Activated CD4-positive, alpha-beta memory T cell treated with anti-CD3 and anti-CD28 coated beads, Interleukin-2, amount 10 ng/mL, durations not matched to agents 7 days and 5 days (primary cell): ENCODE measurements around the gene TLCD3A. TPM values are rescaled to one million over a fixed set of nuclear protein-coding genes. Genes with fewer than 3 reads are reported as not detected.
"Not testable (repeated sequence)": the region's sequence is repeated elsewhere in the genome, so short reads cannot be mapped to it uniquely, and the experiment has no call there.

Experiments
- CTCF ChIA-PET: fragments of 350-600 bp; sonication (Branson Sonifier 250); formaldehyde crosslinking; loops from one replicate; lab custom pipeline; 2021; ENCODE audit warnings: antibody characterized with exemption, inconsistent platforms; lab: Charles Lee
- POLR2A ChIA-PET: fragments of 350-600 bp; sonication (Branson Sonifier 250); formaldehyde crosslinking; loops from one replicate; lab custom pipeline; 2021; ENCODE audit warnings: antibody characterized with exemption; lab: Charles Lee
- DNase-seq: peaks from one replicate; pipeline ENCODE4 v3.0.0-alpha.2; 2020
- H3K27ac Mint-ChIP-seq: one replicate; pipeline ENCODE4 v1.8.0; 2021; ENCODE audit warnings: mild to moderate bottlenecking, mixed read lengths
- H3K27me3 Mint-ChIP-seq: one replicate; pipeline ENCODE4 v1.8.0; 2021; ENCODE audit warnings: mixed read lengths
- H3K36me3 Mint-ChIP-seq: one replicate; pipeline ENCODE4 v1.8.0; 2021; ENCODE audit warnings: low read depth, mixed read lengths
- H3K4me1 Mint-ChIP-seq: one replicate; pipeline ENCODE4 v1.8.0; 2021; ENCODE audit warnings: mixed read lengths
- H3K4me3 Mint-ChIP-seq: one replicate; pipeline ENCODE4 v1.8.0; 2021; ENCODE audit warnings: mild to moderate bottlenecking, mixed read lengths
- H3K9me3 Mint-ChIP-seq: one replicate; pipeline ENCODE4 v1.8.0; 2021; ENCODE audit warnings: mixed read lengths
- total RNA-seq, 2 experiments: library from RNA; stranded (reverse); gene quantifications; one replicate each; pipeline ENCODE4 v1.2.3, GENCODE V29; 2021

The TLCD3A gene
- total RNA-seq, 2 experiments from 2014 or later, result 8.2 to 10.6 TPM

- Mint-ChIP-seq H3K4me1 (peaks cover 6% of the 10 kb centered on the region), H3K4me3 (no peak overlapping the region), H3K27me3 (no peaks in the 10 kb centered on the region), H3K36me3 (peaks cover 54% of the 10 kb centered on the region), H3K27ac (no peak overlapping the region), H3K9me3 (no peaks in the 10 kb centered on the region)
- ChIA-PET CTCF (no interaction called here), POLR2A (interaction anchor here (1.3 to 1.5 kb wide), 2 partner anchors 9 to 10 kb away, joined by 3 to 4 read pairs; partner anchors contain the start of gene GEMIN4)
- DNase-seq, result no peak
Measured at GRCh38 chr17:742147-742793, 9.9 kb downstream of the TLCD3A start.

GRCh38 chr17:743139-743538 is 10.7 kb downstream of the TLCD3A start:
- Mint-ChIP-seq H3K36me3 (peaks cover 61% of the 10 kb centered on the region), H3K27me3 (no peaks in the 10 kb centered on the region), H3K27ac (no peak overlapping the region), H3K9me3 (no peaks in the 10 kb centered on the region), H3K4me3 (no peak overlapping the region), H3K4me1 (peaks cover 6% of the 10 kb centered on the region)
- CTCF ChIA-PET, result interaction anchor here (1.2 kb wide), 1 partner anchor 12 kb away, joined by 3 read pairs; no protein-coding TSS in a partner anchor
- POLR2A ChIA-PET, result interaction anchor here (1.3 kb wide), 1 partner anchor 10 kb away, joined by 4 read pairs; no protein-coding TSS in a partner anchor
- no peak for DNase-seq

GRCh38 chr17:744937-745336 is 12.5 kb downstream of the TLCD3A start:
- Mint-ChIP-seq H3K4me3 (no peak overlapping the region), H3K27ac (no peak overlapping the region), H3K4me1 (peaks cover 14% of the 10 kb centered on the region), H3K36me3 (peaks cover 65% of the 10 kb centered on the region), H3K9me3 (peaks cover 6% of the 10 kb centered on the region), H3K27me3 (no peaks in the 10 kb centered on the region)
- no peak for DNase-seq
- ChIA-PET CTCF (no interaction called here), POLR2A (no interaction called here)

GRCh38 chr17:745406-745805 is 13.0 kb downstream of the TLCD3A start:
- Mint-ChIP-seq H3K27ac (no peak overlapping the region), H3K9me3 (peaks cover 6% of the 10 kb centered on the region), H3K4me1 (peaks cover 15% of the 10 kb centered on the region), H3K27me3 (no peaks in the 10 kb centered on the region), H3K4me3 (no peak overlapping the region), H3K36me3 (peaks cover 66% of the 10 kb centered on the region)
- no peak for DNase-seq
- POLR2A ChIA-PET, result no interaction called here
- CTCF ChIA-PET, result no interaction called here

GRCh38 chr17:746181-746580 is 13.8 kb downstream of the TLCD3A start:
- DNase-seq, result no peak
- no peak overlapping the region for H3K27ac Mint-ChIP-seq
- ChIA-PET POLR2A (no interaction called here), CTCF (interaction anchor here (0.7 kb wide), 1 partner anchor 35 kb away, joined by 3 read pairs; no protein-coding TSS in a partner anchor)
- peaks cover 6% of the 10 kb centered on the region for H3K9me3 Mint-ChIP-seq
- no peaks in the 10 kb centered on the region for H3K27me3 Mint-ChIP-seq
- peaks cover 19% of the 10 kb centered on the region for H3K4me1 Mint-ChIP-seq
- no peak overlapping the region for H3K4me3 Mint-ChIP-seq
- H3K36me3 Mint-ChIP-seq, result peaks cover 60% of the 10 kb centered on the region

GRCh38 chr17:746783-747629 is 14.6 kb downstream of the TLCD3A start:
- no peak for DNase-seq
- Mint-ChIP-seq H3K4me3 (no peak overlapping the region), H3K27ac (no peak overlapping the region), H3K27me3 (no peaks in the 10 kb centered on the region), H3K9me3 (peaks cover 6% of the 10 kb centered on the region), H3K36me3 (peaks cover 52% of the 10 kb centered on the region), H3K4me1 (peaks cover 24% of the 10 kb centered on the region)
- ChIA-PET CTCF (no interaction called here), POLR2A (no interaction called here)

- H3K4me3 Mint-ChIP-seq, H3K27ac Mint-ChIP-seq: not testable (repeated sequence)
- H3K36me3 Mint-ChIP-seq, result peaks cover 41% of the 10 kb centered on the region
Measured at GRCh38 chr17:748604-749003, 16.2 kb downstream of the TLCD3A start.

GRCh38 chr17:749359-749758 is 17.0 kb downstream of the TLCD3A start:
- H3K27me3 Mint-ChIP-seq, CTCF ChIA-PET, H3K27ac Mint-ChIP-seq, H3K4me3 Mint-ChIP-seq, DNase-seq, H3K9me3 Mint-ChIP-seq: not testable (repeated sequence)
- POLR2A ChIA-PET, result interaction anchor here (4.0 to 6.4 kb wide), 2 partner anchors 32 to 34 kb away, joined by 20 to 59 read pairs; partner anchors contain the start of genes GLOD4, MRM3 and VPS53
- Mint-ChIP-seq H3K4me1 (peaks cover 34% of the 10 kb centered on the region), H3K36me3 (peaks cover 38% of the 10 kb centered on the region)

More at GRCh38 chr17:748604-749003, 16.2 kb downstream of the TLCD3A start:
- H3K27me3 Mint-ChIP-seq, DNase-seq, H3K9me3 Mint-ChIP-seq, POLR2A ChIA-PET, CTCF ChIA-PET: not testable (repeated sequence)
- H3K4me1 Mint-ChIP-seq, result peaks cover 34% of the 10 kb centered on the region

GRCh38 chr17:750431-751037 is 18.1 kb downstream of the TLCD3A start:
- peaks cover 6% of the 10 kb centered on the region for H3K9me3 Mint-ChIP-seq
- H3K27ac Mint-ChIP-seq, result peak overlapping the region; percentile 89
- no peaks in the 10 kb centered on the region for H3K27me3 Mint-ChIP-seq
- ChIA-PET POLR2A (interaction anchor here (0.8 to 6.4 kb wide), 7 partner anchors 9 to 334 kb away, joined by 3 to 59 read pairs (median 4); partner anchors contain the start of genes GLOD4, MRM3 and VPS53), CTCF (interaction anchor here (0.6 to 3.9 kb wide), 11 partner anchors 11 to 516 kb away, joined by 3 to 15 read pairs (median 4); partner anchors contain the start of genes GLOD4, MRM3, TIMM22 and VPS53)
- H3K4me1 Mint-ChIP-seq, result peaks cover 34% of the 10 kb centered on the region
- no peak for DNase-seq
- peak overlapping the region; percentile 86 for H3K4me3 Mint-ChIP-seq
- peaks cover 36% of the 10 kb centered on the region for H3K36me3 Mint-ChIP-seq

- ChIA-PET POLR2A (interaction anchor here (0.7 to 6.4 kb wide), 8 partner anchors 10 to 335 kb away, joined by 3 to 59 read pairs (median 4); partner anchors contain the start of genes GLOD4, MRM3, NXN and VPS53), CTCF (interaction anchor here (0.6 to 3.9 kb wide), 9 partner anchors 10 to 598 kb away, joined by 3 to 15 read pairs (median 4); partner anchors contain the start of genes GLOD4, MRM3, TIMM22 and VPS53)
- peak overlapping the region; percentile 89 for H3K27ac Mint-ChIP-seq
- peak overlapping the region; percentile 86 for H3K4me3 Mint-ChIP-seq
- H3K4me1 Mint-ChIP-seq, result peaks cover 34% of the 10 kb centered on the region
- H3K27me3 Mint-ChIP-seq, result no peaks in the 10 kb centered on the region
- peaks cover 6% of the 10 kb centered on the region for H3K9me3 Mint-ChIP-seq
- peaks cover 40% of the 10 kb centered on the region for H3K36me3 Mint-ChIP-seq
- peak; percentile 60 for DNase-seq
Measured at GRCh38 chr17:751269-752001, 19.0 kb downstream of the TLCD3A start.

GRCh38 chr17:752002-752619 is 19.7 kb downstream of the TLCD3A start, which contains the start of gene GEMIN4:
TSS of gene GEMIN4 (minus strand) at chr17:752264. CDS start at chr17:752142, 122 bp downstream.
- CTCF ChIA-PET, result interaction anchor here (0.6 to 3.9 kb wide), 17 partner anchors 10 to 1962 kb away, joined by 3 to 15 read pairs (median 5); partner anchors contain the start of genes GLOD4, MRM3, TIMM22 and VPS53
- DNase-seq, result peak; percentile 97
- peaks cover 40% of the 10 kb centered on the region for H3K36me3 Mint-ChIP-seq

More at GRCh38 chr17:752002-752619, 19.7 kb downstream of the TLCD3A start, which contains the start of gene GEMIN4:
- POLR2A ChIA-PET, result interaction anchor here (0.7 to 6.4 kb wide), 12 partner anchors 8 to 228 kb away, joined by 3 to 59 read pairs (median 3); partner anchors contain the start of genes GLOD4, MRM3, NXN and VPS53
- peak within 1 kb of the TSS; percentile 86 for H3K4me3 Mint-ChIP-seq
- peak within 1 kb of the TSS; percentile 89 for H3K27ac Mint-ChIP-seq
- peaks cover 6% of the 10 kb centered on the region for H3K9me3 Mint-ChIP-seq
- H3K4me1 Mint-ChIP-seq, result peaks cover 34% of the 10 kb centered on the region
- H3K27me3 Mint-ChIP-seq, result no peaks in the 10 kb centered on the region
